A549 (cell line): ENCODE data around the gene RPP30.

Source experiments
- CEBPB ChIP-seq, 2 experiments: fragments of >200 bp in 1 of 2; sonication (Bioruptor Twin) in 1 of 2; formaldehyde crosslinking in 1 of 2; IDR thresholded peaks; 2 replicates each; pipeline ENCODE4 v1.6.1; 2012 to 2016
- CTCF ChIP-seq: fragments of >200 bp; sonication (Bioruptor Twin); formaldehyde crosslinking; IDR thresholded peaks from 3 replicates; pipeline ENCODE4 v1.5.1; 2016
- HOXA7 ChIP-seq: fragments of 250-450 bp; sonication (Bioruptor Pico); IDR thresholded peaks from 2 replicates; pipeline ENCODE4 v1.5.0; 2020; ENCODE audit warnings: mild to moderate bottlenecking, moderate library complexity
- HOXB5 ChIP-seq: fragments of 250-450 bp; sonication (Bioruptor Pico); IDR thresholded peaks from 2 replicates; pipeline ENCODE4 v1.5.0; 2020; ENCODE audit warnings: mild to moderate bottlenecking, moderate library complexity
- JUN ChIP-seq, 2 experiments: fragments of >200 bp; sonication (Bioruptor Twin); formaldehyde crosslinking; IDR thresholded peaks; 2 replicates in 1 of 2; 3 replicates in 1 of 2; pipeline ENCODE4 v1.6.1; 2016 to 2017
- KDM1A ChIP-seq: fragments of 200-600 bp; sonication (generic); IDR thresholded peaks from 2 replicates; pipeline ENCODE4 v1.6.1; 2016; ENCODE audit warnings: low read depth, mild to moderate bottlenecking
- MAX ChIP-seq: IDR thresholded peaks from 2 replicates; pipeline ENCODE4 v1.6.1; 2012
- PBX3 ChIP-seq: IDR thresholded peaks from 2 replicates; pipeline ENCODE4 v1.6.1; 2012
- POLR2A ChIP-seq: IDR thresholded peaks from 2 replicates; pipeline ENCODE4 v1.6.1; 2012; ENCODE audit warnings: mild to moderate bottlenecking, low read length
- REST ChIP-seq: fragments of 200-600 bp; sonication (generic); IDR thresholded peaks from 2 replicates; pipeline ENCODE4 v1.6.1; 2016; ENCODE audit warnings: antibody characterized with exemption, mild to moderate bottlenecking, moderate library complexity
- TF ChIP-seq, protein P1 (sequence below): fragments of 150-350 bp; IDR thresholded peaks from 2 replicates; pipeline ENCODE4 v1.6.1; 2014; ENCODE audit warnings: low read depth, mild to moderate bottlenecking, low read length

DNA sequence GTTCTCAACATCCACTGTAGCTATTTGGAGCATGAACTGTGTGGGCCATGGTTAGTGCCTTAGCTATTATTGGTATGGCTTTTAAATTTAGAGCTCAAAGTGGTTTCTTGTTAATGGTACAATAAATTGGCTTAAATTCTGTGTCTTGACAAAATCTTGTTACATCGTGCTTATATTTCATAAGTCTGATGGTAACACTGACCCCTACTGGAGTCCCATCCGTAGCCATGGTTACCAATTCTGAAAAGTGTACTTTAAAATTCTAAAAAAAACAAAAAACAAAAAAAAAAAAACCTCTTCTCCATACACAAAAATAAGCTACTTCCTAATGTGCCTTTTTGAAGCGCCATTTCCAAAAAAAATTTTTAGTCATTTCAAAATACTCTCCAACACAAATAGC lies 6.4 kb upstream of the RPP30 start:
- peak; percentile 48 for TF ChIP-seq CTCF
- TF ChIP-seq POLR2A = no peak
- TF ChIP-seq, protein P1, sequence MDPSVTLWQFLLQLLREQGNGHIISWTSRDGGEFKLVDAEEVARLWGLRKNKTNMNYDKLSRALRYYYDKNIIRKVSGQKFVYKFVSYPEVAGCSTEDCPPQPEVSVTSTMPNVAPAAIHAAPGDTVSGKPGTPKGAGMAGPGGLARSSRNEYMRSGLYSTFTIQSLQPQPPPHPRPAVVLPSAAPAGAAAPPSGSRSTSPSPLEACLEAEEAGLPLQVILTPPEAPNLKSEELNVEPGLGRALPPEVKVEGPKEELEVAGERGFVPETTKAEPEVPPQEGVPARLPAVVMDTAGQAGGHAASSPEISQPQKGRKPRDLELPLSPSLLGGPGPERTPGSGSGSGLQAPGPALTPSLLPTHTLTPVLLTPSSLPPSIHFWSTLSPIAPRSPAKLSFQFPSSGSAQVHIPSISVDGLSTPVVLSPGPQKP = no peak
- TF ChIP-seq KDM1A = no peak
- no peak for TF ChIP-seq HOXA7 (CRISPR knock-in tag)
- no peak for TF ChIP-seq CEBPB (IDR thresholded peaks at IDR 0.05)
- no peak for TF ChIP-seq REST
- TF ChIP-seq JUN (IDR thresholded peaks at IDR 0.05) = no peak
- no peak for TF ChIP-seq MAX
- TF ChIP-seq PBX3 = no peak
- TF ChIP-seq HOXB5 (CRISPR knock-in tag) = no peak
